Sigmoid colon (tissue), 3 donors: ENCODE measurements around the gene TCF7L1.

Experiments
- POLR2A ChIP-seq, 2 donors: fragments of 450-650 bp; IDR thresholded peaks; one replicate each; pipeline ENCODE4 v1.6.1; 2016; ENCODE audit warnings: antibody characterized with exemption in 2 of 2, mild to moderate bottlenecking in 2 of 2, moderate library complexity in 2 of 2
- TF ChIP-seq, protein P1 (sequence below), 4 experiments: fragments of 450-650 bp in 3 of 4; fragments of 200-600 bp in 1 of 4; IDR thresholded peaks; one replicate each; pipeline ENCODE4 v1.5.1; 2016 to 2019; ENCODE audit warnings: antibody characterized with exemption in 4 of 4, mild to moderate bottlenecking in 3 of 4, moderate library complexity in 2 of 4

DNA sequence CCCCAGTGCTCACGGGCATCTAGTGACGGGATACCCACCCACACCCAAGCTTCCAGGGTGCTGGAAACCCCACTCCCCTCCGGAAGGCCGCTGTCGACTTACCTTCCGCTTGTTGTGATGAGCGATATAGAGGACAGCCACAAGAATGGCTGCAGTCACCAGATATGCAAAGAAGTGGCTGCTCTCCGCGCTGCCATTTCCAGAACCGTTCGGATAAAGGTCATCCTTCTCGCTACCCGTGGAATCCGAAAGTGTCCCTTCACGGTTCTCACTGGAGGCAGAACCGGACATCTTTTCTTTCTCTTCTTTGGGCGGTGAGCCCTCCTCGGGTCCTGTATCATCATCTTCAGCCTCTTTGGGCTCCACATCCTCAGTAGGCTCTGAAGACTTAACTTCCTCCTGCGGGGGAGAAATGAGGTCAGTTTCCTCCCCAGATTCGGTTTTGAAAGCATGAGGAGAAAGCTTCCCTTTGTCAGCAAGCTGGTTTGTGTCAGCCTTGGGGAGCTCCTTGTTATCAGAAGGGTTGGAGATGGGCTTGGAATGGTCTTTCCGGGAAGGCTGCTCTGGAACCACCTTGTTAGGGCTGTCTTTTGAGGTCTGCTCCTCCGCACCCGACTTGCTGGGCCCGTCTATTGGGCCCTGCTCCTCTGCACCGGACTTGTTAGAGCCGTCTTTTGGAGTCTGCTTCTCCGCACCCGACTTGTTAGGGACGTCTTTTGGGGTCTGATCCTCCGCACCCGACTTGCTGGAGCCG, 193.4 kb downstream of the TCF7L1 start:
- TF ChIP-seq, protein P1, sequence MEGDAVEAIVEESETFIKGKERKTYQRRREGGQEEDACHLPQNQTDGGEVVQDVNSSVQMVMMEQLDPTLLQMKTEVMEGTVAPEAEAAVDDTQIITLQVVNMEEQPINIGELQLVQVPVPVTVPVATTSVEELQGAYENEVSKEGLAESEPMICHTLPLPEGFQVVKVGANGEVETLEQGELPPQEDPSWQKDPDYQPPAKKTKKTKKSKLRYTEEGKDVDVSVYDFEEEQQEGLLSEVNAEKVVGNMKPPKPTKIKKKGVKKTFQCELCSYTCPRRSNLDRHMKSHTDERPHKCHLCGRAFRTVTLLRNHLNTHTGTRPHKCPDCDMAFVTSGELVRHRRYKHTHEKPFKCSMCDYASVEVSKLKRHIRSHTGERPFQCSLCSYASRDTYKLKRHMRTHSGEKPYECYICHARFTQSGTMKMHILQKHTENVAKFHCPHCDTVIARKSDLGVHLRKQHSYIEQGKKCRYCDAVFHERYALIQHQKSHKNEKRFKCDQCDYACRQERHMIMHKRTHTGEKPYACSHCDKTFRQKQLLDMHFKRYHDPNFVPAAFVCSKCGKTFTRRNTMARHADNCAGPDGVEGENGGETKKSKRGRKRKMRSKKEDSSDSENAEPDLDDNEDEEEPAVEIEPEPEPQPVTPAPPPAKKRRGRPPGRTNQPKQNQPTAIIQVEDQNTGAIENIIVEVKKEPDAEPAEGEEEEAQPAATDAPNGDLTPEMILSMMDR (IDR thresholded peaks at IDR 0.05), result no peak
- no peak for TF ChIP-seq POLR2A (IDR thresholded peaks at IDR 0.05)
